Fibroblast of lung (primary cell): ENCODE data around the gene CARHSP1. TPM values are rescaled to one million over a fixed set of nuclear protein-coding genes. Genes with fewer than 3 reads are reported as not detected.
A peak's percentile ranks its signal among the peaks of the same experiment; 100 is the strongest.

Experiments used
- DNase-seq, 2 donors: peaks; one replicate each; pipeline versions ENCODE4 v3.0.0 to v3.0.0-alpha.2; 2010; ENCODE audit warnings: low read depth in 2 of 2
- H2AFZ ChIP-seq: 2 replicates; pipeline ENCODE4 v1.5.1; 2012; ENCODE audit warnings: low read length, control low read depth, inconsistent platforms
- H3K27ac ChIP-seq: 2 replicates; pipeline ENCODE4 v1.5.1; 2011; ENCODE audit warnings: low read length, control low read depth; ENCODE audit not compliant: insufficient read depth
- H3K27me3 ChIP-seq: 2 replicates; pipeline ENCODE4 v1.5.1; 2011; ENCODE audit warnings: mild to moderate bottlenecking, low read length; ENCODE audit not compliant: control insufficient read depth, insufficient read depth
- H3K36me3 ChIP-seq: 2 replicates; pipeline ENCODE4 v1.5.1; 2011; ENCODE audit warnings: low read length; ENCODE audit not compliant: control insufficient read depth, insufficient read depth
- H3K4me1 ChIP-seq: 2 replicates; pipeline ENCODE4 v1.5.1; 2011; ENCODE audit warnings: low read length; ENCODE audit not compliant: control insufficient read depth, insufficient read depth; ENCODE audit errors: extremely low read depth
- H3K4me2 ChIP-seq: 2 replicates; pipeline ENCODE4 v1.5.1; 2011; ENCODE audit warnings: low read length, control low read depth; ENCODE audit not compliant: insufficient read depth; ENCODE audit errors: extremely low read depth
- H3K4me3 ChIP-seq, 4 experiments: fragments of 200-600 bp in 1 of 4; sonication (generic) in 1 of 4; replicated peaks in 1 of 4; 2 replicates each; pipeline ENCODE4 v1.5.1; 2011 to 2016; ENCODE audit warnings: low read length in 4 of 4, low read depth in 3 of 4, mild to moderate bottlenecking in 3 of 4, control low read depth in 2 of 4, inconsistent platforms in 1 of 4, mixed read lengths in 1 of 4; ENCODE audit not compliant: insufficient read depth in 1 of 4; ENCODE audit errors: control extremely low read depth in 1 of 4
- H3K79me2 ChIP-seq: 2 replicates; pipeline ENCODE4 v1.5.1; 2012; ENCODE audit warnings: mild to moderate bottlenecking, low read length, inconsistent platforms; ENCODE audit not compliant: control insufficient read depth, insufficient read depth
- H3K9ac ChIP-seq: 2 replicates; pipeline ENCODE4 v1.5.1; 2011; ENCODE audit warnings: mild to moderate bottlenecking, low read length, control low read depth; ENCODE audit not compliant: insufficient read depth
- H3K9me3 ChIP-seq: 2 replicates; pipeline ENCODE4 v1.5.1; 2012; ENCODE audit warnings: low read depth, low read length; ENCODE audit not compliant: control insufficient read depth, insufficient read depth
- H4K20me1 ChIP-seq: 2 replicates; pipeline ENCODE4 v1.5.1; 2011; ENCODE audit warnings: low read length; ENCODE audit not compliant: control insufficient read depth, insufficient read depth; ENCODE audit errors: extremely low read depth
- EZH2 ChIP-seq: IDR thresholded peaks from 2 replicates; pipeline ENCODE4 v1.5.1; 2012; ENCODE audit warnings: low read length, control low read depth, mild to moderate bottlenecking; ENCODE audit errors: missing control alignments
- polyA plus RNA-seq, 2 donors: library from polyadenylated mRNA; depleted of rRNA in 1 of 2; stranded (reverse) in 1 of 2; unstranded in 1 of 2; fragments of >200 nt; gene quantifications; 2 replicates each; pipeline ENCODE4 v1.2.1, GENCODE V29; 2011 to 2012; ENCODE audit warnings: missing spikeins in 1 of 2
- total RNA-seq: library from RNA; depleted of rRNA; stranded (reverse); fragments of >200 nt; gene quantifications from 2 replicates; pipeline ENCODE4 v1.2.1, GENCODE V29; 2014
- TF ChIP-seq, protein P1 (sequence below), 2 donors: IDR thresholded peaks in 1 of 2; conservative IDR thresholded peaks in 1 of 2; 1 replicate in 1 of 2; 2 replicates in 1 of 2; pipeline ENCODE4 v1.5.1; 2011 to 2012; ENCODE audit warnings: low read length in 2 of 2, control low read depth in 1 of 2, inconsistent platforms in 1 of 2, low read depth in 1 of 2, mild to moderate bottlenecking in 1 of 2

Gene CARHSP1
- total and polyA plus RNA-seq, 2 donors (not counting 1 experiment from before 2014, with no cell fraction given): 90.9 to 108 TPM

DNA sequence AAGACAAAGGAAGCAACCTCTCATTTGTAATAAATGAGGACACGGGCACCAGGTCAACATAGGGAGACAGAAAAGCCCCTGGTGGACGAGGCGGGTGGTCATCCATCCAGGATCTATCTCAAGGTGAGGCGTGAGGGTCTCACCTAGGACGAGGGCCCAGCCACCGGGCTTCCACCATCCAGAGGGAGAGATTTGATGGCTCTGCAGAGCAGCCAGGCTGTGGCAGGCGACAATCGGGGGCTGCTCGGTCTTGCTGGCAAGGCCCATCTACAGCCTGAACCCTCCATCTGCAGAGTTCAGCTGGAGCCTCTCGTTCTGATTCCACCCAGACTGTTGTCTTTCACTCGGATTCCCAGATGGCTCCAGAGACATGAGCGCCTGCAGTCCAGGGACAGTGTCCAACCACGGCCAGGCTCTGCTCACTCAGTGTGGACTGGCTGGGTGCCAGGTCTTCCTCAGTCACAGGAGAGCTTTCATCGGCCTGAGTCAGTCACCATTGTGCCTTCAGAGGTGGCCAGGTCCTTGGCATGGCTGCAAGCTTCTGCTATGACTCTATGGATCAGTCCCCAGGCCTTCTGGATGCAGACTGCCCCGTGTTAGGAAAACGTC lies 19.2 kb upstream of the CARHSP1 start:
- Histone ChIP-seq H3K79me2 (no peaks in the 10 kb centered on the region), H3K9me3 (no peaks in the 10 kb centered on the region), H4K20me1 (no peaks in the 10 kb centered on the region), H2AFZ (no peak overlapping the region), H3K36me3 (peaks cover 9% of the 10 kb centered on the region), H3K27ac (no peak overlapping the region), H3K4me3 (no peak overlapping the region), H3K4me1 (peaks cover 31% of the 10 kb centered on the region), H3K27me3 (no peaks in the 10 kb centered on the region), H3K9ac (no peak overlapping the region), H3K4me2 (no peak overlapping the region)
- DNase-seq: peak in 1 of 2 donors; percentile 67
- TF ChIP-seq, protein P1, sequence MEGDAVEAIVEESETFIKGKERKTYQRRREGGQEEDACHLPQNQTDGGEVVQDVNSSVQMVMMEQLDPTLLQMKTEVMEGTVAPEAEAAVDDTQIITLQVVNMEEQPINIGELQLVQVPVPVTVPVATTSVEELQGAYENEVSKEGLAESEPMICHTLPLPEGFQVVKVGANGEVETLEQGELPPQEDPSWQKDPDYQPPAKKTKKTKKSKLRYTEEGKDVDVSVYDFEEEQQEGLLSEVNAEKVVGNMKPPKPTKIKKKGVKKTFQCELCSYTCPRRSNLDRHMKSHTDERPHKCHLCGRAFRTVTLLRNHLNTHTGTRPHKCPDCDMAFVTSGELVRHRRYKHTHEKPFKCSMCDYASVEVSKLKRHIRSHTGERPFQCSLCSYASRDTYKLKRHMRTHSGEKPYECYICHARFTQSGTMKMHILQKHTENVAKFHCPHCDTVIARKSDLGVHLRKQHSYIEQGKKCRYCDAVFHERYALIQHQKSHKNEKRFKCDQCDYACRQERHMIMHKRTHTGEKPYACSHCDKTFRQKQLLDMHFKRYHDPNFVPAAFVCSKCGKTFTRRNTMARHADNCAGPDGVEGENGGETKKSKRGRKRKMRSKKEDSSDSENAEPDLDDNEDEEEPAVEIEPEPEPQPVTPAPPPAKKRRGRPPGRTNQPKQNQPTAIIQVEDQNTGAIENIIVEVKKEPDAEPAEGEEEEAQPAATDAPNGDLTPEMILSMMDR (conservative IDR thresholded peaks at IDR 0.05 in 1 of 2, IDR thresholded peaks at IDR 0.05 in 1 of 2; ENCODE audit: low read depth in 1 of 2, low read length in 2 of 2): no peak
- TF ChIP-seq EZH2: no peak

DNA sequence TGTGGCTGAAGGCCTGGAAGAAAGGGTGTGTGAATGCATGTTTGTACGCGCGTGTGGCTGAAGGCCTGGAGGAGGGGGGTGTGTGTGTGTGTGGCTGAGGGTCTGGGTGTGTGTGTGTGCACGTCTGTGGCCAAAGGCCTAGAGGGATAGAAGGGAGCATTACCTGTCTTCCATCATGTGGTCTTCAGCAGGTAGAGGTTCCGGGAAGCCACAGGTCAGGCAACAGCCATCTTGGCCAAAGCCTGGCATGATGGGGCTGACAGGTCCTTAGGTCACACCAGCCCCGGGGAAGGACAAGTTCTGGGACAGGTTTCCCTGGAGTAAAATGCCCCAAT lies 18.6 kb upstream of the CARHSP1 start:
- no peaks in the 10 kb centered on the region for H3K27me3 ChIP-seq
- H3K4me3 ChIP-seq: no peak overlapping the region
- peaks cover 31% of the 10 kb centered on the region for H3K4me1 ChIP-seq
- no peak for TF ChIP-seq EZH2
- TF ChIP-seq, protein P1 (conservative IDR thresholded peaks at IDR 0.05 in 1 of 2, IDR thresholded peaks at IDR 0.05 in 1 of 2; ENCODE audit: low read depth in 1 of 2, low read length in 2 of 2): no peak
- H4K20me1 ChIP-seq: no peaks in the 10 kb centered on the region
- no peak overlapping the region for H3K27ac ChIP-seq
- peaks cover 9% of the 10 kb centered on the region for H3K36me3 ChIP-seq
- H3K79me2 ChIP-seq: no peaks in the 10 kb centered on the region
- DNase-seq: no peak
- no peak overlapping the region for H3K4me2 ChIP-seq
- no peak overlapping the region for H3K9ac ChIP-seq
- no peaks in the 10 kb centered on the region for H3K9me3 ChIP-seq
- H2AFZ ChIP-seq: no peak overlapping the region

DNA sequence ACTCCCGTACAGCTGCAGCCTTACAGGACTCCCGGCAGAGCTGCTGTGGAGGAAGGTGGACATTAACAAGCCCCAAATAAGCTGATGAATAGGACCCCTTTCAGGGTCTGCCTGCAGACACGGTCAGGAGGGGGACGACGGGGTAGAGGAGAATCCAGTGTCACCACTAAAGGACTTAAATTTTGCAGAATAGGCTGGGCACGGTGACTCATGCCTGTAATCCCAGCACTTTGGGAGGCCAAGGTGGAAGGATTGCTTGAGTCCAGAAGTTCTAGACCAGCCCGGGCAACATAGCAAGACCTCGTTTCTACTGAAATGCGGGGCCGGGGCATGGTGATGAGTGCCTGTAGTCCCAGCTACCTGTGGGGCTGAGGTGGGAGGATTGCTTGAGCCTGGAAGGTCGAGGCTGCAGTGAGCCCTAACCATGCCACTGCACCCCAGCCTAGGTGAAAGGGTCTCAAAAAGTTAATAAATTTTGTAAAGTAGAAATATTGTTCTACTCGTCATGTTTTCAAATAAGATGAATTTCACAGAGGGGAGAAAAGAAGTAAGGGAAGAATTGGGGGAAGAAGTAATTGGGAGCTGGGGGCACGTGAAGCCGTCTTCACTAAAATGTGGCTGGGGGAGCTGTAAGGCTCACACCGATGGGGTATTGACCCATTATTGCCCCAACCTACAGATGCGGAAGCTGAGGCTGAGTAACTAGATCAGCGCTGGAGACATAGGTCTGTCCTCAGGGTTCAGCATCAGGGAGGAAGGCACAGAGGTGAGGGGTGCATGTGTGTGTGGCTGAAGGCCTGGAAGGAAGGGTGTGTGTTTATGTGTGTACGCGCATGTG lies 18.0 kb upstream of the CARHSP1 start:
- Histone ChIP-seq H3K4me3 (no peak overlapping the region), H4K20me1 (no peaks in the 10 kb centered on the region), H3K27me3 (no peaks in the 10 kb centered on the region), H3K79me2 (no peaks in the 10 kb centered on the region), H3K4me1 (peaks cover 31% of the 10 kb centered on the region), H3K9me3 (no peaks in the 10 kb centered on the region), H3K4me2 (no peak overlapping the region), H2AFZ (no peak overlapping the region), H3K36me3 (peaks cover 9% of the 10 kb centered on the region), H3K27ac (no peak overlapping the region), H3K9ac (no peak overlapping the region)
- TF ChIP-seq, protein P1 (conservative IDR thresholded peaks at IDR 0.05 in 1 of 2, IDR thresholded peaks at IDR 0.05 in 1 of 2; ENCODE audit: low read depth in 1 of 2, low read length in 2 of 2): no peak
- TF ChIP-seq EZH2: no peak
- no peak for DNase-seq
